SIG-M5 (cell line): ENCODE results near the gene FAM9A.
"Not testable (repeated sequence)": the region's sequence is repeated elsewhere in the genome, so short reads cannot be mapped to it uniquely, and the experiment has no call there.

ENCODE experiments used
- DNase-seq: peaks from one replicate; lab custom pipeline; 2025; lab: John Stamatoyannopoulos, UW

The FAM9A gene

DNA sequence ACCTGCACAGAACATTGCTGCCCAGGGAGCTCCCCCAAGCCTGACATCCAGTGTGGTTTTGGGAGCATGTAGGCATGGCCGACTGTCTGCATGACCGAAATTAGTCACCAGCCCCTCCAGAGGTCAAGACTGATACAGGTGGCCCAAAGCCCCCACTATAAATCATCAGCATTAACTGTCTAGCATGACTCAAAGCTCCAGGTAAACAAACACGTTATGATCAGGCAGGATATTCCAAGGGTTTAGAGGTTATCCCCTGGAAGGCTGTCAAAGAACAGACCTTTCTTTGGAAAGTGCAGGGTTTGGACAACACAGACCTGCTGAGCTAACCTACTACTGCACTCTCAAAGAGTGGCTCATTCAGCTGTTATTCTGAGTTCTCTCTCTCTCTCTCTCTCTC is 2.1 kb upstream of the FAM9A start:
- no peak for DNase-seq

DNA sequence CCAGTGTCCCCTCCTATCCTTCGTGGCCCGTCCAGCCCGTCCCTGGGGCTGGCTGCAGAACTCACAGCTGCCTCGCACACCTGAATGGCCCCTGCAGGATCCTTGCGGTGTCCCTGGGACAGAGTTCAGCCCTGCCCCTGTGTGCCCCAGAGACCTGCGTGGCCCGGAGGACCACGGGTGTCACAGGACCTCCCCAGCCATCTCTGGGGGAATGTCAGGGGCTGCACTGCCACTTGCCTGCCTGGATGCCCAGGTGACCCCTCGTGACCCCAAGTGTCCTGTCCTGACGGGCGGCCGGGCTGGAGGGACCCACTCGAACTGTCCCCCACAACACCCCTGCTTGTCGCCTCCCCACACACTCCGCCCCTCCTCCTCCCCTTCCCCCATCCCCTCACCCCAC is 832 bp downstream of the FAM9A start:
- not testable (repeated sequence) for DNase-seq

DNA sequence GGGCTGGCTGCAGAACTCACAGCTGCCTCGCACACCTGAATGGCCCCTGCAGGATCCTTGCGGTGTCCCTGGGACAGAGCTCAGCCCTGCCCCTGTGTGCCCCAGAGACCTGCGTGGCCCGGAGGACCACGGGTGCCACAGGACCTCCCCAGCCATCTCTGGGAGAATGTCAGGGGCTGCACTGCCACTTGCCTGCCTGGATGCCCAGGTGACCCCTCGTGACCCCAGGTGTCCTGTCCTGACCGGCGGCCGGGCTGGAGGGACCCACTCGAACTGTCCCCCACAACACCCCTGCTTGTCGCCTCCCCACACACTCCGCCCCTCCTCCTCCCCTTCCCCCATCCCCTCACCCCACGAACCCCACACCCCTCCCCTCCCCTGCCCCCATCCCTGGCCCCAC is 1.9 kb downstream of the FAM9A start:
- DNase-seq = not testable (repeated sequence)

DNA sequence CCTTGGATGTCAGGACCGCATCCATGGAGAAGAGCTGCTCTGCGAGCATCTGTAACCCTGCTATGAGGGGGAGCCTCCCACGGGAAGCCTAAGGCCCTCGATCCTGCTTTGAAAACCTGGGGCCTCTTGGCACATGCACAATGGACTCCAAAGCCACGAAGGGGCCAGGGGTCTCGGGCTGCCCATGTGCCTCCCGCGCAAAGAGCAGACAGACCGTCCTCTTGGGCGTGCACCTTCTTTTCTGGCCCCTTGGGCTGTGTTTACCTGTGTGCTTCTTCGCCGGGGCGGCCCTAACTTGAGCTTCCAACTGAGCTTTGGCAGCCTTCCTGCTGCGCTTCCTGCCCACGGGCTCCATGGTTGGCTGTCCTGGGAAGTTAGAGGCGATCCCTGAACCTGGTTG is 2.5 kb downstream of the FAM9A start:
- DNase-seq = not testable (repeated sequence)

DNA sequence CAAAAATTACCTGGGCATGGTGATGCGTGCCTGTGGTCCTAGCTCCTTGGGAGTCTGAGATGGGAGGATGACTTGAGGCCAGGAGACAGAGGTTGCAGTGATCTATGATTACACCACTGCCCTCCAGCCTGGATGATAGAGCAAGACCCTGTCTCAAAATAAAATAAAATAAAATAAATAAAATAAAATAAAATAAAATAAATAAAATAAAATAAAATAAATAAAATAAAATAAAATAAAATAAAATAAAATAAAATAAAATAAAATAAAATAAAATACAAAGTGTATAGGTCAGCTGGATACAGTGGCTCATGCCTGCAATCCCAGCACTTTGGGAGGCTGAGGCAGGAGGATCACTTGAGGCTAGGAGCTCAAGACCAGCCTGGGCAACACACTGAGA is 14.1 kb downstream of the FAM9A start:
- DNase-seq = not testable (repeated sequence)

DNA sequence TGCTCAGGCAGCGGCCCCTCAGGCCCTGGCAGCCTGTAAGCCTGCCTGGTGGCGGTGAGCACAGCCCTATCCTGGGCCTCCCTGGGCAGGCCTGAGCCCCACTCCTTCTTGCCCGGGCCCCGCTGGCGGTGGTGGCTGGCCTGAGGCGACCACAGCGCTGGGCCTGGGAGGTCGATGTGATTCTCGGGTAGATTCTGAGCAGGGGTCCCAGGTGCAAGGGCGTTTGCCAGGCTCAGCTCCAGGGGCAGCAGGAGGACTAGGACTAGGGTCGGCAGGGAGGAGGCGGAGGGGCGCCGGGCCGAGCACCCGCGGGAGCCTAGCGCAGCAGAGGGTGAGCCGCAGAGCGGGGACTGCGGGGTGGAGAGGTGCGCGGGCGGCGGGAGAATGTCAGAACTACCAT is 17.0 kb downstream of the FAM9A start:
- no peak for DNase-seq

DNA sequence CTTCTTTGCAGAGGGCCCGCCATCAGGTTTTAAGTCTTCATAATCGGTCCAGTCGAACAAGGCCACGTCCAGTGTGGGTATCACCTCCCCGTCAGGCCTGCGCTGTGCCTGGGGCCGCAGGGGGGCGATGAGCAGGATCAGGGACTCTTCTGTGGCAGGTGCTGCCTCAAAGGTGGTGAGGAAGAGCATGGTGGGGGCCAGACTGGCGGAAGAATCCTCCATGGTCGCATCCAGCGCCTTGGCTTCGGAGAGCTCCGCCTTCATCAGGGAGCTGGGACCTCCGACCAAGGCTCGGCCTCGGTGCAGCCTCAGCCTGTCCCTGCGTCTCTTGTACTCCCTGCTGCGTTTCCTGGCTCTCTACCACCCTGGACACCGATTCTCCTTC is 17.5 kb downstream of the FAM9A start:
- no peak for DNase-seq

DNA sequence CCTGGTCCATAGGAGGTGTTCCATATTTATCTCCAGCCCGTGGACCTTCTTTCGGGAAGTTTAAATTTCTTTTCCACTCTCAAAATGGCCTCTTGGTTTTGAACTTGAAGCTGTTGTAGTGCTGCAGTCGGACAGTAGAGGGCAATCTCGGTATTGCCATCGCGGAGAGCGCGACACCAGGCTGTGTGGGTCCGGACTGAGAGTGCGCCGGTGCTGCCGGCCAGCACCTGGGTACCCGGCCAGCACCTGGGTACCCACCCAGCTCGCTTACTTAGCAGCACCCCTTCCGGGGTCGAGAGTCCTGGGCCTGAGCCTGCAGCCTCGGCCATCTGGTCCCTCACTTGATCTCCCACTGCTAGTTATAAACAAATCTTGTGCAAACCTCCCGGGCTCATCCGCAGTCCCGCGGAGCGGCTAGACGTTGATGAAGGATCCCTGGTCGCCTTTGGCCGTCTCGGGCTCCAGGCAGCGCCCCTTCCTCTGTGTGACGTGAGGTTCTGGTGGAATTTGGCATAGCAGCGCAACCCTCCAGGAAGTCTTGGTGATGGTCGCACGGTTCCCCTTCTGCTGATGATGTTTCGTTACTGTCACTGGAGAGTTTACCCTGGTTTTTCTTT is 18.0 kb downstream of the FAM9A start:
- no peak for DNase-seq

DNA sequence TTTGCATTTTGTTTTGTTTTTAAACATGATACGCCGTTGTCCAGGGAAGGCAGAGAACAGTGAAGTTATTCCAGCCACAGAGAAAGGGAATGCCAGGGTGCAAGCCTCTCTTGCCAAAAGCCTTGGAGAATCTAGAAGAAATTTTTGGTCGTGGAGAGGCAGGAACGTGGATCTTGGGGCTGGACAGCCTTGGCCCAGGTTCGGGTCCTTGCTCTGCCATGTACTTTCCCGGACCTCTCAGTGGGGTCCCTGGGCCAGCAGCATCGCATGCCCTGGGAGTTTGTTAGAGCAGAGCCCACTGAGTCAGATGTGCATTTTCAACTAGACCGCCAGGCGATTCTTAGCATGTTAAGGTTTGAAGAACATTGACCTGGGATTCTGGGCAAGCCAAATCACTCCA is 18.6 kb downstream of the FAM9A start:
- DNase-seq = no peak

DNA sequence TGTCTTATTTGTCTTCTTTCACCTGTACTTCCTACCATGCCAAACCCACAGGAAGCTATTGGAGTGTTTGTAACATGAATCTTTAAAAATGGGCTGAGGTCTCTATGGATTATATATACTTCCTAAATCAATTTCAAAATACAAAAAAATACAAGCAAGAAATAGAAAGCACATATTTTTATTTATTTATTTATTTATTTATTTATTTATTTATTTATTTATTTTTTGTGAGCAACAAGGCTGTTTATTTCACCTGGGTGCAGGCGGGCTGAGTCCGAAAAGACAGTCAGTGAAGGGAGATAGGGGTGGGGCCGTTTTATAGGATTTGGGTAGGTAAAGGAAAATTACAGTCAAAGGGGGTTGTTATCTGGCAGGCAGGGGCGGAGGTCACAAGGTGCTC is 19.3 kb downstream of the FAM9A start:
- DNase-seq = not testable (repeated sequence)

DNA sequence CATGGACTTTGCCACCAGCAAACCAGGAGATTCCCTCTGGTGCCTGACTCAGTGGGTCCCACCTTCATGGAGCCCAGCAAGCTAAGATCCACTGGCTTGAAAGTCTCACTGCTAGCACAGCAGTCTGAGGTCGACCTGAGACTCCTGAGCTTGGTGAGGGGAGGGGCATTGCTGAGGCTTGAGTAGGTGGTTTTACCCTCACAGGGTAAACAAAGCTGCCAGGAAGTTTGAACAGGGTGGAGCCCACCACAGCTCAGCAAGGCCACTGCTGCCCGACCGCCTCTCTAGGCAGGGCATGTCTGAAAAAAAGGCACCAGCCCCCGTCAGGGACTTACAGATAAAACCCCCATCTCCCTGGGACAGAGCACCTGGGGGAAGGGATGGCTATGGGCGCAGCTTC is 28.1 kb downstream of the FAM9A start:
- DNase-seq = no peak

DNA sequence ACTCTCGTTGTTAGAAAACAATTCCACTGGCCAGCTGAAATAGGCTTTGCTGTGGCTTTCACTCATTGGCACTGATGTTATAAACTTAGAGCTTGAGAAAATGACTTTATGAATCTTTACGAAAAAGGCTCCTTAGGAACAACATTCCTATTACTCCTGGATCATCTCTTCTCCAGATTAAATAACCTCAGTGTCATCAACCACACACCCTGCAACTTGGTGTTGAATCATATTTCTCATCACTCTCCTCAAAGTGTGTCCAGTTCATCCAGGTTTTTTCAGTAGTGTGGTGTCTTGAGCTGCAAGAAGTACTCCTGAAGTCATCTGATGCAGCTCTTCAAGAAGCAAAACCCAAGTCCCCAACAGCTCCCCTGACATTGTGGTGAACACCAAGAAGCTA is 41.2 kb downstream of the FAM9A start:
- no peak for DNase-seq

DNA sequence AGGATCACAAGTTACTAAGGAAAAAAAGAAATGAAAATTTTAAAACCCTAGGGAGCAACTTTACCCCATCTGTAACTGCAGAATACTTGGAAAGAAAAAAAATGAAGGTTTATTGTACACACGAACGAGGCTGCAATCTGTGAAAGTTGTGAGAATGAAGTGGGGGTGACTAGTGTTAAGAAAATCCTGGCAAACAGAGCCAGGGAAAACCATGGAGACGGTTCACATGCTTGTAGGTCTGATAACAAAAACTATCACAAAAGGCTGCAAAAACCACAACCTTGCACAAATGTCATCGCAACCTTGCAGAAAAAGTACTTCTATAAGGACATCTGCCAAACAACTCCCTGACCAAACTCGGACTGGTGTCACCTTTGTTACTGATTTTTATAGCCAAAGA is 42.5 kb downstream of the FAM9A start:
- not testable (repeated sequence) for DNase-seq

DNA sequence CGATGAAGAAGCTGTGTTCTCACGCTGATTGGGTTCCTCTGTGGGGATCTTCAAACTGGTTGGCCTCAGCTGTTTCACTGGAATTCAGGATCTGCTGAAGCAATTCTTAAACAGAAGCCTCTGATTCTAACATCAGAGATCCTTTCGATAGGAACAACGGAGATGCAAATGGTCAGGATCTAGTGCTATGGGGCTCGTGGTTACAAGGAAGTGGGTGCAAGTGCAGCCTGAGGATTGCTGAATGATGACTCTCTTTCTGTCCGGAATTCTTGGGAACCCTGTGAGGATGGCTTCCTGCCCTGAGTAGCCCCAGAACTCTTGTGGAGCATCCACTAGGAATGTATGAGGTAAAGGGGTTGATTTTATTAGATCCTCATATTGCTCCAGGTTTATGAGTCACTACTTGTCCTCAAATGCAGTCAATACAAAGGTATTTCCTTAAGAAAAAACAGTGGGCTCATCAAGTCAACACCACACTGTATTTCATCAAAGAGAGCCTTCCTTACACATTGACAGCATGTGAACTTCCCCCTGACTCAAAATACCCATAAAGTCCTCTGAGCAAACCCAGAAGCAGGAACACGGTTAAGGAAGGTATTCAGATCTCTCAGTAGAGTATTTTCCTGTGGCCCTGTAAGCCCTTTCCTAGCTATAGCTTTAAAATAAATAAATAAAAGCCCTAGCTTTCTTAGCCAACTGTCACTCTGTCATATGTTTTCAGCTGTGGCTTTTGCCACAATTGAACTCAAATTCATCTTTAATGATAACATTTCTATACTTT is 43.4 kb downstream of the FAM9A start:
- DNase-seq = not testable (repeated sequence)

DNA sequence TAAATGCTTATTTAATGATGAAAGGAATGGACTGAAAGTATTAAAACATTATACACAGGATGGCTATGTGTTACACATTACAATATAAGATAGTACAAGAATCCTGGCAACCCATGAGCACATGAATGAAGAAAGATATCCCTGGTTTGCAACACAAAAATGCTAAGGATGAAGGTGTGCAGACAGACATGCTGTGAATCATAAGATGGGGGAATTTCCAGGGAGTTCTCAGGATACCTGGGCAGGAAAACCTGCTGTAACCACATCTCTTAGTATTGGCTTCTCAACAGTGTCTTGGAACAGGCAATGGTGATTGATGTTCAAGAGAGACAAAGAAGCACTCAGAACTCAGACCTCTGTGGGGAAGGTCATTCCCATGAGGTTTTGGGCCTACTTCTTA is 45.4 kb downstream of the FAM9A start:
- DNase-seq = no peak

DNA sequence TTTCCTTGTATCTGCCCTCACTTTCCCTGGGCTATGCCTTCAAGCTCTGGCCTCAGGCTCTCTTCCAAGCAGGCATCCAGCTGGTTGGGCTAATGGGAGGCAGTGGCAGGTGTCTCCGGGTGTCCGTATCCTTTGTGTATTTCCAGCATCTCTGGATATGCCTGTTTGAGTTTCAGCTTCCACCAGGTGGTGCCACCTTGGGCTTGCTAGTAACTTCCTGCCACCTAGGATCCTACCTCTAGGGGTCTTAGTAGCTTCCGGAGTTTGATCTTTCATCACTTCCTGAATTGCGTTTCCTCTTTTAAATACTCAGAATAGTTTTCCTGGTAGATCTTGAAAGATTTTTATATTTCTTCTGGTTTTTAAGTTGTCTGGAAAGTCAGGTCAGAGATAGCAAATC is 46.1 kb downstream of the FAM9A start:
- no peak for DNase-seq

DNA sequence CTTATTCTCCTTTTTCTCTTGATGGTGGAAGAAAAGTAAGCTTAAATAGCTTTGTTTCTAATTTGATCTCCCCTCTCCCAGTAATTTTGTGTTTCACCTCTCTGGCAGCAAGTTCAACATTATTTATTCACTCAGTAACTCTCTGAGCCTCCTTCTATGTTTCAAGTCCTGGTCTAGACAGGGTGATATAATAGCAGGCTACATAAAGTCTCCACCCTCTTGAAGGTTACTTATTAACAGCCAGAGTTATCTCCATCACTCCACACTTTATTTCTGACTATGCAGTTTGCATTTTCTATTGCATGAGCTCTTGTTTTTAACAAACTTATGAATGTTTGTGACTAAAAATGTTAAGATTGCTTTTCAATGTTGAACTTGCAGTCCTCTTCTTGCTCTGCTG is 51.5 kb downstream of the FAM9A start:
- DNase-seq = no peak

DNA sequence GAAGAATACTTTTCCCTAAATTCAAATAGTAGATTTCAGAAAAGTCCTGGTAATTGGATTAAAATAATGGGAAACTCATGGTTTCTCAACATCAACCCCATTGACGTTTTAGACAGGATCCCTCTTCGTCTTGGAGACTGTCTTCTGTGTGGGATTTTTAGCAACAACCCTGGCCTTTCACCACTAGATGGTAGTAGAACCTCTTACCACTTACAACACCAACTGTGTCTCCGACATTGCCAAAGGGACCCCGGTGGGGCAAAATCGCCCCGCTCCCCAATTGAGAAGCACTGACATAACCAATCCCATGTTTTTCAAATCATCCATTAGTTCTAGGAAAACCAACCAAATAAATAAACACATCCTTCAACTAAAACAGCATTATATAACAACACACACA is 52.3 kb downstream of the FAM9A start:
- no peak for DNase-seq

DNA sequence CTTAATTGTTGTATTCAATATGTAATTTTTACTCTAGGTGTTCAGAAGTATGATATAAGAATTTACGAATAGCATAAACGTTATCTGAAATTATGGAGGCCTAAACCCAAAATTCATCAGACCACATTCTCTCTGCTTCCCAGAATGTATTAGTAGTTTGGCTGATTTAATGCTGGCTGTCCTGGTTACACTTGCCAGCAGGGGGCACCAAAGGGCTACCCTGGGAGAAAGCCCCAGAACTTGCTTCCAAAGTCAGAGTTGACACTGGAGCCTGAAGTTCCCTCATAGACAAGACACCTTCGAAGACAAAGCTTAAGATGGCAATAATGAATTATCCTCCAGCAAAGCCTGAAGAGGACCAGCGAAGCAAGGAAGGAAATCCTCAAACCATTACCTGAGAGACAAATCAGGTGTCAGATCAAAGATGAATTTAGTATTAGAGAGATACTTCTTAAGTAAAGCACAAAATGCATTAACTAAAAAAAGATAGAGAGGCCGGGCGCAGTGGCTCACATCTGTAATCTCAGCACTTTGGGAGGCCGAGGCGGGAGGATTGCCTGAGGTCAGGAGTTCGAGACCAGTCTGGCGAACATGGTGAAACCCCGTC is 58.0 kb downstream of the FAM9A start:
- DNase-seq = no peak

DNA sequence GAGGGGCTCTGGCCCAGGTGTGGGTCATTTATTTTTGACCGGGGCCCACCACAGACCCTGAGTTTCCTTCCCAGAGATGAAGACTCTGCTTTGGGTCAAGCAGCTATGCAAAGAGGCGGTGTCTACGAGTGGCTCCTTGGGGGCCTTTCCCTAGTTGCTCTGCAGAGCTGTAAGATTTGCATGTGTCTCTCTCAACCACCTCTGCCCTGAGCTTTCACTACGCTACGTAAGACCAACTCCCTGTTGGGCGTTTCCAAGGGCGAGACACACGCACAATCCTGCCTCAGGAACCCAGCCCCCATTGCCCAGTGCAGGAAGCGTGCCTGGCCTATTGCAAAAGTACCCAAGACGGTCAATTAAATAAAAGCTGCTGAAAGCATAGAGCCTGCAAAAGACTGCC is 59.2 kb downstream of the FAM9A start:
- DNase-seq = no peak
